ENCODE results near the gene IL12RB1. TPM values are rescaled to one million over a fixed set of nuclear protein-coding genes. Genes with fewer than 3 reads are reported as not detected.

IL12RB1 gene
- total RNA-seq, 5 donors from 2014 or later (not counting 1 experiment from before 2014, with no cell fraction given): 26.3 to 45.2 (median 39.3) TPM

GRCh38 chr19:18097217-18097992 lies 10.7 kb upstream of the IL12RB1 start, which contains the start of gene MAST3:
Gene MAST3 (plus strand): TSS chr19:18097778. CDS start chr19:18097793, 15 bp downstream.
- ChIA-PET POLR2A (no interaction called here), CTCF (interaction anchor here in 1 of 2 donors (0.6 kb wide), 1 partner anchor 149 kb away, joined by 3 read pairs; no protein-coding TSS in a partner anchor)
- ATAC-seq (replicated peaks in 1 of 4): peak; percentile 95 to 98 (median 98)
- Mint-ChIP-seq H3K27ac (peak within 1 kb of the TSS; percentile 84 to 85), H3K36me3 (peaks cover 2% of the 10 kb centered on the region), H3K4me3 (peak within 1 kb of the TSS; percentile 81 to 90 (median 85)), H3K4me1 (peaks cover 38 to 44% (median 43%) of the 10 kb centered on the region in 3 donors), H3K27me3 (no peaks in the 10 kb centered on the region), H3K9me3 (no peaks in the 10 kb centered on the region)
- peak within 1 kb of the TSS; percentile 68 to 86 for H3K4me3 ChIP-seq (ENCODE audit: control insufficient read depth in 1 of 2, extremely low read depth in 1 of 2, low read length in 1 of 2)
- no peaks in the 10 kb centered on the region for H3K27me3 ChIP-seq (replicated peaks in 1 of 2; ENCODE audit: control insufficient read depth in 2 of 2, extremely low read depth in 1 of 2, insufficient read depth in 2 of 2, low read length in 1 of 2)
- peaks cover 14 to 41% of the 10 kb centered on the region in 2 experiments for H3K4me1 ChIP-seq (ENCODE audit: control insufficient read depth in 1 of 2, extremely low read depth in 1 of 2, insufficient read depth in 2 of 2, low read length in 2 of 2)
- WGBS (ENCODE audit: insufficient coverage): 10% methylated on average over 45 of the region's 54 CpGs
- H3K36me3 ChIP-seq (ENCODE audit: control insufficient read depth in 2 of 2, extremely low read depth in 1 of 2, insufficient read depth in 1 of 2, low read length in 1 of 2): no peaks in the 10 kb centered on the region
- DNase-seq: peak; percentile 74 to 95 (median 89)
- H3K9me3 ChIP-seq: no peaks in the 10 kb centered on the region
- peak within 1 kb of the TSS; percentile 69 for H3K27ac ChIP-seq (ENCODE audit: low read length)

GRCh38 chr19:18096258-18096657 lies 9.5 kb upstream of the IL12RB1 start:
- peaks cover 42 to 49% (median 46%) of the 10 kb centered on the region in 3 donors for H3K4me1 Mint-ChIP-seq
- Histone ChIP-seq H3K9me3 (no peaks in the 10 kb centered on the region), H3K4me3 (ENCODE audit: control insufficient read depth in 1 of 2, extremely low read depth in 1 of 2, low read length in 1 of 2) (no peak overlapping the region), H3K36me3 (ENCODE audit: control insufficient read depth in 2 of 2, extremely low read depth in 1 of 2, insufficient read depth in 1 of 2, low read length in 1 of 2) (no peaks in the 10 kb centered on the region), H3K27ac (ENCODE audit: low read length) (no peak overlapping the region), H3K27me3 (replicated peaks in 1 of 2; ENCODE audit: control insufficient read depth in 2 of 2, extremely low read depth in 1 of 2, insufficient read depth in 2 of 2, low read length in 1 of 2) (no peaks in the 10 kb centered on the region), H3K4me1 (ENCODE audit: control insufficient read depth in 1 of 2, extremely low read depth in 1 of 2, insufficient read depth in 2 of 2, low read length in 2 of 2) (peaks cover 23 to 53% of the 10 kb centered on the region in 2 experiments)
- WGBS (ENCODE audit: insufficient coverage): 100% methylated on average over 1 of the region's 2 CpGs
- H3K4me3 Mint-ChIP-seq: no peak overlapping the region
- H3K27ac Mint-ChIP-seq: peak overlapping the region in 1 of 2 donors; percentile 69
- CTCF ChIA-PET: no interaction called here
- no peak for ATAC-seq (replicated peaks in 1 of 4)
- peaks cover 2% of the 10 kb centered on the region for H3K36me3 Mint-ChIP-seq
- no peaks in the 10 kb centered on the region for H3K27me3 Mint-ChIP-seq
- no peak for DNase-seq
- POLR2A ChIA-PET: no interaction called here
- H3K9me3 Mint-ChIP-seq: no peaks in the 10 kb centered on the region

- H3K27me3 ChIP-seq (replicated peaks in 1 of 2; ENCODE audit: control insufficient read depth in 2 of 2, extremely low read depth in 1 of 2, insufficient read depth in 2 of 2, low read length in 1 of 2): no peaks in the 10 kb centered on the region
- H3K4me3 Mint-ChIP-seq: no peak overlapping the region
- H3K27ac ChIP-seq (ENCODE audit: low read length): no peak overlapping the region
- H3K36me3 ChIP-seq (ENCODE audit: control insufficient read depth in 2 of 2, extremely low read depth in 1 of 2, insufficient read depth in 1 of 2, low read length in 1 of 2): no peaks in the 10 kb centered on the region
- ChIA-PET CTCF (interaction anchor here in 1 of 2 donors (0.5 kb wide), 1 partner anchor 190 kb away, joined by 4 read pairs; no protein-coding TSS in a partner anchor), POLR2A (interaction anchor here in 1 of 2 donors (0.7 kb wide), 1 partner anchor 220 kb away, joined by 3 read pairs; no protein-coding TSS in a partner anchor)
- no peaks in the 10 kb centered on the region for H3K9me3 Mint-ChIP-seq
- H3K27me3 Mint-ChIP-seq: no peaks in the 10 kb centered on the region
- ATAC-seq (replicated peaks in 1 of 4) (no peak), DNase-seq (no peak)
- WGBS (ENCODE audit: insufficient coverage): 55% methylated on average over 1 of the region's 6 CpGs
- H3K27ac Mint-ChIP-seq: peak overlapping the region; percentile 52 to 82
- no peaks in the 10 kb centered on the region for H3K36me3 Mint-ChIP-seq
- peaks cover 38 to 65% of the 10 kb centered on the region in 2 experiments for H3K4me1 ChIP-seq (ENCODE audit: control insufficient read depth in 1 of 2, extremely low read depth in 1 of 2, insufficient read depth in 2 of 2, low read length in 2 of 2)
- H3K9me3 ChIP-seq: no peaks in the 10 kb centered on the region
- H3K4me3 ChIP-seq (ENCODE audit: control insufficient read depth in 1 of 2, extremely low read depth in 1 of 2, low read length in 1 of 2): no peak overlapping the region
- H3K4me1 Mint-ChIP-seq: peaks cover 55 to 62% (median 59%) of the 10 kb centered on the region in 3 donors
Observed at GRCh38 chr19:18093439-18094161, 6.9 kb upstream of the IL12RB1 start.

- Histone ChIP-seq H3K4me1 (ENCODE audit: control insufficient read depth in 1 of 2, extremely low read depth in 1 of 2, insufficient read depth in 2 of 2, low read length in 2 of 2) (peaks cover 48 to 72% of the 10 kb centered on the region in 2 experiments), H3K27me3 (replicated peaks in 1 of 2; ENCODE audit: control insufficient read depth in 2 of 2, extremely low read depth in 1 of 2, insufficient read depth in 2 of 2, low read length in 1 of 2) (no peaks in the 10 kb centered on the region), H3K9me3 (no peaks in the 10 kb centered on the region), H3K4me3 (ENCODE audit: control insufficient read depth in 1 of 2, extremely low read depth in 1 of 2, low read length in 1 of 2) (peak overlapping the region; percentile 11 to 19), H3K27ac (ENCODE audit: low read length) (peak overlapping the region; percentile 99), H3K36me3 (ENCODE audit: control insufficient read depth in 2 of 2, extremely low read depth in 1 of 2, insufficient read depth in 1 of 2, low read length in 1 of 2) (no peaks in the 10 kb centered on the region)
- H3K36me3 Mint-ChIP-seq: no peaks in the 10 kb centered on the region
- CTCF ChIA-PET: interaction anchor here (0.6 to 0.7 kb wide), 3 partner anchors 29 to 773 kb away, joined by 3 to 7 read pairs (median 3); no protein-coding TSS in a partner anchor
- DNase-seq (peak; percentile 67 to 89 (median 77)), ATAC-seq (replicated peaks in 1 of 4) (peak; percentile 77 to 87 (median 86))
- no peaks in the 10 kb centered on the region for H3K27me3 Mint-ChIP-seq
- peaks cover 59 to 67% (median 67%) of the 10 kb centered on the region in 3 donors for H3K4me1 Mint-ChIP-seq
- no peaks in the 10 kb centered on the region for H3K9me3 Mint-ChIP-seq
- peak overlapping the region; percentile 35 to 99 (median 62) for H3K4me3 Mint-ChIP-seq
- H3K27ac Mint-ChIP-seq: peak overlapping the region; percentile 96 to 99
- POLR2A ChIA-PET: interaction anchor here (0.6 to 0.9 kb wide), 6 partner anchors 13 to 189 kb away, joined by 3 to 5 read pairs (median 4); no protein-coding TSS in a partner anchor
- 3% methylated on average over 8 of the region's 12 CpGs for WGBS (ENCODE audit: insufficient coverage)
Observed at GRCh38 chr19:18091217-18091608, 4.5 kb upstream of the IL12RB1 start.

GRCh38 chr19:18090545-18091216 lies 3.9 kb upstream of the IL12RB1 start:
- Mint-ChIP-seq H3K4me1 (peaks cover 59 to 69% (median 61%) of the 10 kb centered on the region in 3 donors), H3K9me3 (no peaks in the 10 kb centered on the region), H3K27me3 (no peaks in the 10 kb centered on the region), H3K27ac (peak overlapping the region; percentile 96 to 99), H3K36me3 (no peaks in the 10 kb centered on the region), H3K4me3 (peak overlapping the region; percentile 35 to 99 (median 62))
- ChIA-PET POLR2A (interaction anchor here (0.7 to 0.9 kb wide), 2 partner anchors 14 to 102 kb away, joined by 3 to 4 read pairs; no protein-coding TSS in a partner anchor), CTCF (no interaction called here)
- Histone ChIP-seq H3K9me3 (no peaks in the 10 kb centered on the region), H3K27ac (ENCODE audit: low read length) (peak overlapping the region; percentile 99), H3K36me3 (ENCODE audit: control insufficient read depth in 2 of 2, extremely low read depth in 1 of 2, insufficient read depth in 1 of 2, low read length in 1 of 2) (no peaks in the 10 kb centered on the region), H3K4me1 (ENCODE audit: control insufficient read depth in 1 of 2, extremely low read depth in 1 of 2, insufficient read depth in 2 of 2, low read length in 2 of 2) (peaks cover 51 to 77% of the 10 kb centered on the region in 2 experiments), H3K4me3 (ENCODE audit: control insufficient read depth in 1 of 2, extremely low read depth in 1 of 2, low read length in 1 of 2) (peak overlapping the region; percentile 11 to 19), H3K27me3 (replicated peaks in 1 of 2; ENCODE audit: control insufficient read depth in 2 of 2, extremely low read depth in 1 of 2, insufficient read depth in 2 of 2, low read length in 1 of 2) (no peaks in the 10 kb centered on the region)
- DNase-seq (no peak), ATAC-seq (replicated peaks in 1 of 4) (no peak)
- WGBS (ENCODE audit: insufficient coverage): 66% methylated on average over 6 of the region's 12 CpGs

Data from T-cell (primary cell).